Left ventricle myocardium inferior (tissue), 1 donor: ENCODE results near the gene CLCN1. TPM values are rescaled to one million over a fixed set of nuclear protein-coding genes. Genes with fewer than 3 reads are reported as not detected.

Experiments
- DNase-seq: peaks from one replicate; pipeline ENCODE4 v3.0.0-alpha.2; 2020
- H3K27ac ChIP-seq: fragments of 200-600 bp; replicated peaks from 2 replicates; pipeline ENCODE4 v1.8.0; 2021
- H3K27me3 ChIP-seq: fragments of 200-600 bp; 2 replicates; pipeline ENCODE4 v1.8.0; 2021; ENCODE audit warnings: low read depth
- H3K36me3 ChIP-seq: fragments of 200-600 bp; 2 replicates; pipeline ENCODE4 v1.8.0; 2021
- H3K4me1 ChIP-seq: fragments of 200-600 bp; 2 replicates; pipeline ENCODE4 v1.8.0; 2021
- H3K4me3 ChIP-seq: fragments of 200-600 bp; 2 replicates; pipeline ENCODE4 v1.8.0; 2021; ENCODE audit warnings: mild to moderate bottlenecking, moderate library complexity
- H3K9me3 ChIP-seq: fragments of 200-600 bp; replicated peaks from 2 replicates; pipeline ENCODE4 v1.8.0; 2021
- intact Hi-C: fragments of 100-400 bp; cut with micrococcal nuclease; formaldehyde crosslinking; loops from one replicate; pipeline ENCODE4 v1.11.0; 2022
- total RNA-seq: library from RNA; stranded (reverse); fragmentation: NEBNext Ultra II Directional; extraction: Animal tissue kit (Norgen Biotek cat#: 25700); gene quantifications from one replicate; pipeline ENCODE4 v1.2.1, GENCODE V29; 2021
- TF ChIP-seq, protein P1 (sequence below): fragments of 200-600 bp; IDR thresholded peaks from 2 replicates; pipeline ENCODE4 v1.8.0; 2021; ENCODE audit warnings: antibody characterized with exemption, mild to moderate bottlenecking, borderline replicate concordance
- donor health status: DM: no; HTN: yes; CAD: no; lungs with severe emphysema.

CLCN1 gene
- total RNA-seq, 1 donor from 2014 or later, result not detected

DNA sequence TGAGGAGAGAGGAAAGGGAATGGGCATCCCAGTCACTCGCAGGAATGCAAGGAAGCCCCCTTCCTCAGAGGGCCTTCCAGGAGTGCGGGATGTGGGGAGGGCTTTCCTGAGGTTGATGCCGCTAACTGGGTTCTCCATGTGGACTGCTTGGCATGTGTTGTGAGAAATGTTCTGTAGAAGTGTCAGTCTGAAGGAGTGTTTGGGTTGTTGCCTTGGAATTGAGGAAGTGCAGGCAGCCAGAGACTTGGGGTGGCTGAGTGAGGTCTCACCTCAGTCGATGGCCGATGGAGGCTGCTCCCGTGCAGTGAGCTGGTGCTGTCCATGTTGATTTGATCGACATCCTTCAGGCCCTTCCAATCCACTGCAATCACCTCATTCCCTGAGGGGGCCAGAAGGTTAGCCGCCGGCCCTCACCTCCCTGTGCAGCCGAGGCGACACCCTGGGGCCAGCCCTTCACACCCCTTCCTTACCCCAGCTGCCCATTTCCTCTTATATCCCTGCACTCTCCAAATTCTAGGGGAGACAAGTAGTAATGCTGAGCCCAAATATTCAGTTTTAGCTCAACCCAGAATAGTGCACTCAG is 44.0 kb downstream of the CLCN1 start:
- Histone ChIP-seq H3K36me3 (no peaks in the 10 kb centered on the region), H3K4me3 (no peak overlapping the region), H3K9me3 (no peaks in the 10 kb centered on the region), H3K27ac (no peak overlapping the region), H3K27me3 (peaks cover 85% of the 10 kb centered on the region), H3K4me1 (peaks cover 19% of the 10 kb centered on the region)
- no peak for DNase-seq
- TF ChIP-seq, protein P1, sequence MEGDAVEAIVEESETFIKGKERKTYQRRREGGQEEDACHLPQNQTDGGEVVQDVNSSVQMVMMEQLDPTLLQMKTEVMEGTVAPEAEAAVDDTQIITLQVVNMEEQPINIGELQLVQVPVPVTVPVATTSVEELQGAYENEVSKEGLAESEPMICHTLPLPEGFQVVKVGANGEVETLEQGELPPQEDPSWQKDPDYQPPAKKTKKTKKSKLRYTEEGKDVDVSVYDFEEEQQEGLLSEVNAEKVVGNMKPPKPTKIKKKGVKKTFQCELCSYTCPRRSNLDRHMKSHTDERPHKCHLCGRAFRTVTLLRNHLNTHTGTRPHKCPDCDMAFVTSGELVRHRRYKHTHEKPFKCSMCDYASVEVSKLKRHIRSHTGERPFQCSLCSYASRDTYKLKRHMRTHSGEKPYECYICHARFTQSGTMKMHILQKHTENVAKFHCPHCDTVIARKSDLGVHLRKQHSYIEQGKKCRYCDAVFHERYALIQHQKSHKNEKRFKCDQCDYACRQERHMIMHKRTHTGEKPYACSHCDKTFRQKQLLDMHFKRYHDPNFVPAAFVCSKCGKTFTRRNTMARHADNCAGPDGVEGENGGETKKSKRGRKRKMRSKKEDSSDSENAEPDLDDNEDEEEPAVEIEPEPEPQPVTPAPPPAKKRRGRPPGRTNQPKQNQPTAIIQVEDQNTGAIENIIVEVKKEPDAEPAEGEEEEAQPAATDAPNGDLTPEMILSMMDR, result no peak
- intact Hi-C loops, result loop anchor here (10.0 kb wide), 1 partner anchor 55 kb away; no protein-coding TSS in a partner anchor

DNA sequence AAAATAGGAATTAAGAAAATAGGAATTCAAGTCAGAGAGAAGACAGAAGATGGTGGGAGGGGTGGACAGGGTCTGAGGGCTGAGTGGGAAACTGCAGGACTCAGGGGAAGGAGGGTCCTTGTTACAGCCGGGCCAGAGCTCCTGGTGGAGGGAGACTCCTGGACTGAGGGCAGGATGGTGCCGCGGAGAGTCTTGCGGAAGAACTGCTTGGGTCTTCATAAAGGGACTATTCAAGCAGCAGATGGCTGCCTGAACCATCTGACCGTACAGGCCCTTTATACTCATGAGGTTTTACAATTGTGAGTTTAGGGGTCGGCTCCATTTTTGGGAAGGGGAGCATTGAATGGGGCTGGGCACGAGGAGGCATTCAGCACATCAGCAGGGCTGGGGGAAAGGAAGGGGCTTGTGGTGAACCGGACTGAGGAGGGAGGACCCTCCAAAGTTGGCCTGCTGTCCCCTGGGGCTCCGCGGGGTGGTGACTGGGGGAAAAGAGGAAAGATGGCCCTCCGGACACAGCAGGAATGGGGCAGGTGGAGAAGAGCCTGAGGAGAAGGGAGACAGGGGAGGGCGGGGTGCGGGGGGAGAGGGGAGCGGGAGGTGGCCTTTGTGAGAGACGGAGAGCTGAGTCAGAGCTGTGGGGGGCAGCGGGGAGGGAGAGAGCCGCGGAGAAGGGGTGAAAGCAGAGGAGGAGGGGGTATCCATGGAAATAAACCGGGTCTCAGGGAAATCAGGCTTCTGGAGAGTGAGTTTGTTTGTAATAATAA is 45.1 kb downstream of the CLCN1 start:
- intact Hi-C loops, result loop anchor here (10.0 kb wide), 1 partner anchor 54 kb away; no protein-coding TSS in a partner anchor
- no peak overlapping the region for H3K27ac ChIP-seq
- peaks cover 86% of the 10 kb centered on the region for H3K27me3 ChIP-seq

DNA sequence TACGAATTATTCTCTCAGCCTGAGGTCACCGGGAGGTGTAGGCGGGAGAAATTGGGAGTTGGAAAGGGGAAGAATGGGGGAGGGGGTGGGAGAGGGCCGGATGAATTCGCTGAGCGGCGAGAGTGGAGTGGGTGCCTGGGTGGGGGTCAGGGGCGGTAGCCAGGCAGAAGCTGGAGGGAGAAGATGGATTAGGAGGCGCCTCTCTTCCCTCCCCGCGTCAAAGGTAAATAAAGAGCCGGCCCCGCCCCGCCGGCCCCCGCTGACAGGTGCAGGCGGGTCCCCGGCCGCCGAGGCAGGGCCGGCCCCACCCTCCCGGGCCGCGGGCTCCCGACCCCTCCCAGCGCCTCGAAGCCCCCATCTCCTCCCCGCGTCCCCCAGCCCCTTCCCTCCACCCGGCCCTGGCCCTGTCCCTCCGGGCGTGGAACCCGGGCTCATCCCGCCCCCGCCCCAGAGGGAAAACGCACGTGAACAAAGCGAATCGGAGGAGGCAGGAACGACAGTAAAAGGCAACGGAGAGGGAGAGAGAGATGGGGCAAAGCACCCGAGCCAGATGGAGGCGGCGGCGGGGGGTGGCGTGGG is 45.7 kb downstream of the CLCN1 start:
- H3K36me3 ChIP-seq, result no peaks in the 10 kb centered on the region
- intact Hi-C loops, result loop anchor here (10.0 kb wide), 1 partner anchor 53 kb away; no protein-coding TSS in a partner anchor
- peaks cover 83% of the 10 kb centered on the region for H3K27me3 ChIP-seq
- peaks cover 19% of the 10 kb centered on the region for H3K4me1 ChIP-seq
- peak overlapping the region; percentile 68 for H3K4me3 ChIP-seq
- TF ChIP-seq, protein P1, result no peak
- no peaks in the 10 kb centered on the region for H3K9me3 ChIP-seq
- DNase-seq, result no peak
- no peak overlapping the region for H3K27ac ChIP-seq

More for the DNA sequence above, 45.1 kb downstream of the CLCN1 start:
- H3K4me3 ChIP-seq, result peak overlapping the region; percentile 68
- no peak for DNase-seq
- H3K36me3 ChIP-seq, result no peaks in the 10 kb centered on the region
- H3K9me3 ChIP-seq, result no peaks in the 10 kb centered on the region
- H3K4me1 ChIP-seq, result peaks cover 19% of the 10 kb centered on the region
- TF ChIP-seq, protein P1, result no peak

DNA sequence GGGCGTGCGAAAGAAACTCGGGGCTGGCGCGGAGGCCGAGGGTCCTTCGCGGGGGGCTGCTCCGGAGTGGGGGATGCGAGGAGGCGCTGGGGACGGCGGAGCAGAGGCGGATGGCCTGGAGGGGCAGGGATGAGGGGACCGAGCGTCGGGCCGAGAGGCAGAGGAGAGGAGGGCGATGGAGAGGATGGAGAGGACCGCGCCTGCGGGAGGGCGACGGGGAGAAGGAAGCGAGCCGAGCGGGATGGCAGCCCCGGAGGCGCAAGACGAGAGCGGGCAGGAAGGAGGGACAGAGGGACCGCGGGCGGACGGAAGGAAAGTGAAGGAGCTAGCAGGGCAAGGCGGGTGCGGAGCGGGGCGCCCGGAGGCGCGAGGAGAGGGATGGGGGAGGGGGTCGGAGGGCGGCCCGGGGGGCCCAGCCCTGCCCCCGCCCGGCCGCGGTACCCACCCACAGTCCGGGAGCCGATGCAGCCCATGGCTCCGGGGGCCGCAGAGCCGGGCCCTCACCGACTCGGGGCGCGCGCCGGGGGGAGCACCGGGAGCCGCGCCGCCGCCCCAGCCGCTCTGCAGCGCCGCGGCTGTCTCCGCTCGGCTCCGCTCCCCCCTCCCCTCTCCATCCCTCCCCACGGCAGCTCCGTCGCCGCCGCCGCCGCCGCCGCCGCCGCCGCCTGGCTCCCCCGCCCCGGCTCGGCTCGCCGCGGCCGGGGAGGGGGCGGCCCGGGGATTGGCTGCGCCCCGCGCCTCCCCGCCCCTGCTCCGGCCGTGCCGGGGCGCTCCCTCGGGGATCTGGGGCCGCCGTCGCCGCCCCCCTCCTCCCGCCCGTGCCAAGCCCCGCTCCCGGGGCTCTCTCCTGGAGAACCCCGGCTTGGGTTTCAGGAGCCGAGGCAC is 46.5 kb downstream of the CLCN1 start, which contains the start of gene FAM131B:
Gene FAM131B (minus strand): TSS at position 583 of the 885 bp plus-strand sequence. CDS start 110 bp downstream, at position 473.
- H3K9me3 ChIP-seq, result no peaks in the 10 kb centered on the region
- intact Hi-C loops, result loop anchor here (10.0 kb wide), 1 partner anchor 52 kb away; no protein-coding TSS in a partner anchor
- H3K27me3 ChIP-seq, result peaks cover 84% of the 10 kb centered on the region
- H3K4me3 ChIP-seq, result peak within 1 kb of the TSS; percentile 68
- TF ChIP-seq, protein P1, result no peak
- H3K4me1 ChIP-seq, result peaks cover 19% of the 10 kb centered on the region
- H3K36me3 ChIP-seq, result no peaks in the 10 kb centered on the region
- DNase-seq, result no peak
- H3K27ac ChIP-seq, result no peak within 1 kb of the TSS
